Measurements from ENCODE around the gene NDE1. TPM values are rescaled to one million over a fixed set of nuclear protein-coding genes. Genes with fewer than 3 reads are reported as not detected.

NDE1 gene
- polyA plus RNA-seq, 1 of the 3 experiments (the other 2 are of a cell fraction): 27.9 TPM

- POLR2A ChIA-PET: no interaction called here
- Histone ChIP-seq H3K9me2 (no peaks in the 10 kb centered on the region), H3F3A (replicated peaks; ENCODE audit: insufficient read depth) (no peaks in the 10 kb centered on the region), H3K4me3 (ENCODE audit: low read depth in 2 of 2, low read length in 1 of 2) (no peak overlapping the region), H3K4me2 (no peak overlapping the region), H3K9ac (no peak overlapping the region), H3K4me1 (ENCODE audit: control insufficient read depth in 1 of 2, insufficient read depth in 2 of 2, low read depth in 1 of 2, low read length in 1 of 2) (no peaks in the 10 kb centered on the region), H3K9me3 (no peaks in the 10 kb centered on the region), H4K20me1 (ENCODE audit: insufficient read depth) (no peaks in the 10 kb centered on the region), H2AFZ (ENCODE audit: low read depth) (no peak overlapping the region), H3K36me3 (replicated peaks in 1 of 2; ENCODE audit: control insufficient read depth in 1 of 2, insufficient read depth in 2 of 2, low read length in 1 of 2) (no peaks in the 10 kb centered on the region), H3K27me3 (ENCODE audit: insufficient read depth) (no peaks in the 10 kb centered on the region), H3K27ac (ENCODE audit: low read depth in 2 of 2, low read length in 1 of 2) (no peak overlapping the region), H3K79me2 (ENCODE audit: insufficient read depth) (no peaks in the 10 kb centered on the region)
- TF ChIP-seq RFX5 (IDR thresholded peaks at IDR 0.05; ENCODE audit: low read length): no peak
- TF ChIP-seq GATA2 (CRISPR knock-in tag; IDR thresholded peaks at IDR 0.05): no peak
- TF ChIP-seq TCF12 (IDR thresholded peaks at IDR 0.05): no peak
- TF ChIP-seq MAX (IDR thresholded peaks at IDR 0.05; ENCODE audit: low read depth): no peak
- no peak for TF ChIP-seq GABPA (IDR thresholded peaks at IDR 0.05; ENCODE audit: low read depth)
- TF ChIP-seq EZH2phosphoT487 (IDR thresholded peaks at IDR 0.05; ENCODE audit: borderline replicate concordance, low read depth): no peak
- no peak for TF ChIP-seq USF1 (IDR thresholded peaks at IDR 0.05; ENCODE audit: borderline replicate concordance, low read depth)
- no peak for TF ChIP-seq TEAD4 (IDR thresholded peaks at IDR 0.05; ENCODE audit: borderline replicate concordance, insufficient read depth)
- DNase-seq: no peak
- 24% methylated on average over 2 of the region's 2 CpGs for WGBS (ENCODE audit: low lambda C conversion rate)
- CTCF ChIA-PET: interaction anchor here (1.3 to 1.4 kb wide), 2 partner anchors 11 to 16 kb away, joined by 4 read pairs; no protein-coding TSS in a partner anchor
Measured at GRCh38 chr16:15749371-15749770, 99.3 kb downstream of the NDE1 start.

GRCh38 chr16:15749985-15750384 lies 99.9 kb downstream of the NDE1 start:
- CTCF ChIA-PET: interaction anchor here (1.3 to 1.4 kb wide), 2 partner anchors 12 to 16 kb away, joined by 4 read pairs; no protein-coding TSS in a partner anchor
- TF ChIP-seq USF1 (IDR thresholded peaks at IDR 0.05; ENCODE audit: borderline replicate concordance, low read depth): no peak
- TF ChIP-seq CTCF (IDR thresholded peaks at IDR 0.05): no peak
- TF ChIP-seq CHD2 (IDR thresholded peaks at IDR 0.05; ENCODE audit: low read length, partially characterized antibody): no peak
- TF ChIP-seq ELF1 (IDR thresholded peaks at IDR 0.05): no peak
- TF ChIP-seq SMC3 (IDR thresholded peaks at IDR 0.05; ENCODE audit: low read depth, low read length): no peak
- TF ChIP-seq REST (IDR thresholded peaks at IDR 0.05; ENCODE audit: low read depth, low read length): no peak
- TF ChIP-seq RCOR1 (IDR thresholded peaks at IDR 0.05; ENCODE audit: low read length): no peak
- no peak for TF ChIP-seq RFX5 (IDR thresholded peaks at IDR 0.05; ENCODE audit: low read length)
- TF ChIP-seq EZH2phosphoT487 (IDR thresholded peaks at IDR 0.05; ENCODE audit: borderline replicate concordance, low read depth): no peak
- TF ChIP-seq IRF3 (IDR thresholded peaks at IDR 0.05; ENCODE audit: low read depth, low read length): no peak
- DNase-seq: no peak
- Histone ChIP-seq H3K4me3 (ENCODE audit: low read depth in 2 of 2, low read length in 1 of 2) (no peak overlapping the region), H2AFZ (ENCODE audit: low read depth) (no peak overlapping the region), H3K9me3 (no peaks in the 10 kb centered on the region), H3K27ac (ENCODE audit: low read depth in 2 of 2, low read length in 1 of 2) (no peak overlapping the region), H3K4me2 (no peak overlapping the region), H3K27me3 (ENCODE audit: insufficient read depth) (no peaks in the 10 kb centered on the region), H3K4me1 (ENCODE audit: control insufficient read depth in 1 of 2, insufficient read depth in 2 of 2, low read depth in 1 of 2, low read length in 1 of 2) (no peaks in the 10 kb centered on the region), H3K36me3 (replicated peaks in 1 of 2; ENCODE audit: control insufficient read depth in 1 of 2, insufficient read depth in 2 of 2, low read length in 1 of 2) (no peaks in the 10 kb centered on the region), H3K79me2 (ENCODE audit: insufficient read depth) (no peaks in the 10 kb centered on the region), H3K9ac (no peak overlapping the region), H4K20me1 (ENCODE audit: insufficient read depth) (no peaks in the 10 kb centered on the region), H3F3A (replicated peaks; ENCODE audit: insufficient read depth) (no peaks in the 10 kb centered on the region), H3K9me2 (no peaks in the 10 kb centered on the region)
- POLR2A ChIA-PET: no interaction called here
- WGBS (ENCODE audit: low lambda C conversion rate): 68% methylated on average over 5 of the region's 18 CpGs

Measured in SK-N-SH (cell line).